Activated effector memory CD4-positive, alpha-beta T cell treated with Interleukin-2 at 50 U/mL for 16 hours (primary cell): ENCODE data around the gene CIB4.

ENCODE experiments used
- DNase-seq: peaks from one replicate; pipeline ENCODE4 v3.0.0-alpha.2; 2020

The CIB4 gene

DNA sequence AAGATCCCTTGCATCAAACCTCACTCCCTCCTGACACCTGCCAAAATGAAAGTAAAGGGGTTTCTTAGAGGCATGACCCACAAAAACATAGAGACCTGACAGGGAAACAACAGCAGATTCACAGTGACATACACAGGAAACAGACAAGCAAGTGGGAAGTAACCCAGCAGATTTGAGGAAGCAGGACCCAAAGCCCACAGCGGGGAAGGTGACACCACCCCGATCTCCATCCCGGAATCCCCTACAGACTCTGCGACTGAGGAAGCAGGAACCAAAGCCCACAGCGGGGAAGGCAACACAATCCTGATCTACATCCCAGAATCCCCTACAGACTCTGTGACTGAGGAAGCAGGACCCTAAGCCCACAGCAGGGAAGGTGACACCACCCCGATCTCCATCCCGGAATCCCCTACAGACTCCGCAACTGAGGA, 21.6 kb downstream of the CIB4 start:
- no peak for DNase-seq

DNA sequence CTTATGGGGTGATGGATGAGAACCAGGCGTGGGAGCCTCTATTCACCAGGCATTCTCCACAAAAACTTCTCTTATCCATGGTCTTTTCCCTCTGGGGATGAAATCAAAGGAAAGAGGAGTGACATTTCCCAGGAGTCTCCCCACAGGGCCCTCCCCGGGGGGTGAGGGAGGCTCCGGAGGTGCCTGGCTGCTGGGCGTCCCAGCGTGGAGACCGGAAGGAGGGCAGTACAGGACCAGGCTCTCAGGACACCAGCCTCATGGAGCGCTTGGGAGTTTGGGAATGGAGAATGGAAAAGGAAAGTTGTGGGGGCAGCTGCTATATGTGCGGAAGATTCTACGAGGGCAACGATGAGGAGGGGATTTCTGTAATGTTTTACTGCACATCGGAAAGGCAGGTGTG, 22.1 kb downstream of the CIB4 start:
- DNase-seq = no peak

DNA sequence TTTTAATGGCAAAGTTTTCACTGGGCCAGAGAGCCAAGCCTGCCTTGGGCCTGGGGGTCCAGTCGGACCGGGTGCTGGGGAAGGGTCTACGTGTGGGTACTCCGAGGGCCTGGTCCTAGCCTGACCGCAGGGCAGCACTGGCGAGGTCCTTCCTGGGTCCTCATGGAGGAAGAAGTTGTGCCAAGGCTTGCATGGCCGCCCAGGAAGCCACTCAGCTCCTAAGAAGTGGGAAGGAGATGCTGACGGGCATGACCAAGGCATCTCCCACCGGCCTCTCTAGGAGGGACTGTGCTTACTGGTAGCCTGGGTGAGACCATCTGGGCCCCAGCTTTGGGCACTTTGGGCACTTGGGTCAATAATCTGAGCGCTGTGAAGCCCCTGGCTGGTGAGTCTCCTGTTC, 22.6 kb downstream of the CIB4 start:
- no peak for DNase-seq

DNA sequence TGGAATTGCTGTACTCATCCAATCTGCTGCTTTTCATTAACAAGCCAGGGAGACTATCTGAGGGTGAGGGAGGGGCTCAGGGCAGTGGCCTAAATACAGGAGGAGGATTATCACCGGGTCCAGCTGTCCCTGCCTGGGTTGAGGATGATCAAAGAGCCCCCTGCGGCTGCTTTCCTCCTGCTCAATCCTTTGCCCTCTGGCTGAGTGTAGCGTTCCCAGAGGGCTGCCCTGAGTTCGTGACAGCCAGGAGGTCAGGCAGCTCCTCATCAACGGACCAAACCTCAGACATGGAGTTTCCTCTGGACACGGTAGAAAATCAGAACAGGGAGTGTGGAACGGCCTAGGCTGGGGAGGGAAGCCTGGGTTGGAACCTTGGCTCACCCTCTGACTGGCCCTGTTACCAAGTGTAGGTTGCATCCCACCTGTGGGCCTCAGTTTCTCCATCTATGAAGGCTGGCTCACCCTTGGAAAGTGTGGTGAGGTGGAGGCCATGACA, 23.5 kb downstream of the CIB4 start:
- DNase-seq = no peak

DNA sequence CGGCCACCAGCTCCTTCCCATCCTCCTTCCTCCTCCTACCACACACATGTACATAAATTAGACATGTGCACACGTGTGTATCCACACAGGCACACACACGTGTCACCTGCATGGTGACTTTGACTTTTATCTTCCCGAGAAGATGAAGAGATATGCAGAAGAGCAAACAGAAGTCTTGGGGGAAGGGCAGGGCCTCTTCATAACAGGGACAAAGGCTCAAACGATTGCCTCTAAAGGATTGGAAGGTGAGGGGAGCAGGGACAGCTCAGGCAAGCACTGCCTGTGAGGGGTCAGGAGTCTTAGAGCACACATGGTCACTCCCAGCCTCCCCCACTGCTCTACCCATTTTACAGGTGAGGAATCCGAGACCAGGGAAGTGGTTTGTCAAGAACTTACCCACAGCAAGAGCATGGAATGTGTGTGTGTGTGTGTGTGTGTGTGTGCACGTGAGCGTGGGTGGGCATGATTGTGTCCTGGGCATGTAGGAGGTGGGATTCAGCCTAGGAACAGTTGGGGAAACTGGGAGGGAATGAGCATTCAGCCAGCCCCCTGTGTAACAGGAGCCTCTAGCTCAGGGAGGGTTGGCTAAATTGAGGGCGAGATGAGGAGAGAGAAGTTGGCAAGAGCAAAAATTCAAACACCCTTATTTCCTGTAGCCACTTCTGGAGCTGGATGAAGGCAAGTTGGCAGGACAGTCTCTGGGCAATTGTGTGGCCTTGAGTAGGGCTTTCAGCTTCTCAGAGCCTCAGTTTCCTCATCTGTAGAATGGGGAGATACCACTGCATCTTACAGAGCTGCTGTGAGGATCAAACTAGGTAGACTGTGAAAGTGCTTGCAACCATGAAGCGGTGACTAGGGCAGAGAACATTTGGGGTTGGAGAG, 24.2 kb downstream of the CIB4 start:
- DNase-seq = no peak

DNA sequence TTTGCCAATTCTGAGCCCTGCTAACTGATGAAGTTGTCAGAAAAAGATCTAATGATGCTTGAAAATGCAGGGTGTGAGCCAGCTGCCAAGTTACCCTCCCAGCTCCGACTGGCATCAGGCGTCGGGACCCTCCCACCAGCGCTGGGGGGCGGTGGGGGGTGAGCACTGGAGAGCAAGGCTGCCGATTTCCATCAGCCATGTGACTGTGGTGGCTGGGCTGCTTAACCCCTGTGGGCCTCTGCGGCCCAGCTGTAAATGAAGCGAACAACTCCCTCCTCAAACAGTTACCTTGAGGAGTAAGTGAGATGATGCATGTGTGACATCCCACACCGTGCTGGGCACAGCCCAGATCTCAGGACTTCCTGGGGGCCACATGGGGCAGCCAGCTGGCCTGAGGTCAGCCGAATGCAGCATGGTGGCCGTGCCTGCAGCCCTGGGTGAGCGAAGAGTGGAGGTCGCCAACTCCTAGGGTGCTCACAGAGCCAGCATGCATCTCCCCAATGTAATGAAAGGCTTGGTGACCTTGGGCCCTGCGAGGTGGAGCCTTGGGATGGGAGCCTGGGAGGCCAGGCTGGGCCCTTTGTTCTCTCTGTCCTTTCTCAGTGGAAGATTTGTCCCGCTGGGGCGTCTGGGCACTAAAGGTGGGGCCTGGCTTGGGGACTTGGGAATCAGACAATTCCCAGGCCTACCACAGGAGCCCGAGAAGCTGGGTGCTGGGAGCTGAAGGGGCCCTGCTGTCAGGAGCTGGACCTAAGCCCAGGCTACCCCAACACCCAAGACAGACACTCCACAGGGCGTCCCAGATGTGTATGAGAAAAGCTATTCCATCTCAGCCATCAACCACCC, 25.1 kb downstream of the CIB4 start:
- no peak for DNase-seq

DNA sequence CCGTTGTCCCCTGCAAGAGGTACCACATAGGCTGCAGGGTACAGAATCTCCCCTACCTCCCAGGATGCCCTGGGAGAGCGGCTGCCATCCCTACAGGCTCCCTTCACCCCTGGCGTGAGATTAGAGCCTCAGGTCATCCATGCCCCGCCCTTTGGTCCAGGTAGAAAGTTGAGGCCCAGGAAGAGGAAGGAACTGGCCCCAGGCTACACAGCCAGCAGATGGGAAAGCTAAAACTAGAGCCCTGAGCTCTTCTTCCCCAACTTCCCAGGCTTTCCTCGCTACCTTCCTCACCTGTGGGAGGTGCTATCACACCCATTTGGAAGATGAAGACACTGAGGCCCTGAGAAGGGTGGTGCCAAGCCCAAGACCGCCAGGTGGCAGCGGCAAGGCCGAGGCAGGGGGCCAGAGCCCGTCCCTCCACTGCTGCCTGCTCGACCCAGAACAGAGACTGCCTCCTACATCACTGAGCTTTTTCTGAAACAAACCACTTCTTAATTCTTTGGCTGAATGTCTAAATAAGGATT, 25.8 kb downstream of the CIB4 start:
- DNase-seq = no peak

DNA sequence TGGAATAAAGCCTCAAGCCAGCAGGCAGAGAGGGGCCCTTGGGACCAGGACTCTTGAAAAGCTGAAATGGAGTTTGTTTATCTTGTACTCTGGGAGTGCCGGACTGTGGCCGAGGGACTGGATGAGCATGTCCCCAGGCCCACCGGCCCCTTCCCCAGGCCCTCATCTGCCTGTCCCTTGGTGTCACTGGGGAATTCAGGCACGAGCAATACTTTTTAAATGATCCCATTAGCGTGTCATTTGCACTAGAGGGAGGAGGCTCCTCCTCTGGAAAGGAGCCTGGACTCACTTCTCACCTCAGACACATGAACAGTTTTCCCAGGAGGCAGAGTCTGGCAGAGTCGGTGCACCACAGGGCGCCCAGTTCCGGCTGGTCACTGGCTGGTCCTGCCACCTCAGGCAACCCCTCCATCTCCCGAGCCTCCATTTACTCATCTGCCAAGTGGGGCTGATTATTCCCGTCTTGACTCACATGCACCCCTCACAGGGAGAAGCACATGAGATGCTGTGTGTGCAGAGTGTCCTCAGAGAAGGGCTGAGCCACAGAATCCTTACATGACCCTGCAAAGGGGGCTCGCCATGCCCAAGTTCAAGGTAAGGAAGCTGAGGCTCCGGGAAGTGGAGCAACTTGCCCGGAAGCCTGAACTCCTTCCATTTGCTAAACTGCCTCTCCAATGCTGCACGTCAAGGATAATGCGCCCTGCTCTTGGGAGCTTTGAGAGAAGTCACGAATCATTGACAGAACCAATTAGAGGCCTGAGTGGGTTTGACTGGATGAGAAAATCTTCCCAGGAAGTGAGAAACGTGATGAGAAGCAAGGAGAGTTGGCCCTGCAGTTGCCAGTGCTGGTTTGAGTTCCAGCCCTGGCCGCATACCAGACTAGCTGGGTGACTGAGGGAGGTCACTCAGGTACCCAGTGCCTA, 26.7 kb downstream of the CIB4 start:
- DNase-seq = no peak

DNA sequence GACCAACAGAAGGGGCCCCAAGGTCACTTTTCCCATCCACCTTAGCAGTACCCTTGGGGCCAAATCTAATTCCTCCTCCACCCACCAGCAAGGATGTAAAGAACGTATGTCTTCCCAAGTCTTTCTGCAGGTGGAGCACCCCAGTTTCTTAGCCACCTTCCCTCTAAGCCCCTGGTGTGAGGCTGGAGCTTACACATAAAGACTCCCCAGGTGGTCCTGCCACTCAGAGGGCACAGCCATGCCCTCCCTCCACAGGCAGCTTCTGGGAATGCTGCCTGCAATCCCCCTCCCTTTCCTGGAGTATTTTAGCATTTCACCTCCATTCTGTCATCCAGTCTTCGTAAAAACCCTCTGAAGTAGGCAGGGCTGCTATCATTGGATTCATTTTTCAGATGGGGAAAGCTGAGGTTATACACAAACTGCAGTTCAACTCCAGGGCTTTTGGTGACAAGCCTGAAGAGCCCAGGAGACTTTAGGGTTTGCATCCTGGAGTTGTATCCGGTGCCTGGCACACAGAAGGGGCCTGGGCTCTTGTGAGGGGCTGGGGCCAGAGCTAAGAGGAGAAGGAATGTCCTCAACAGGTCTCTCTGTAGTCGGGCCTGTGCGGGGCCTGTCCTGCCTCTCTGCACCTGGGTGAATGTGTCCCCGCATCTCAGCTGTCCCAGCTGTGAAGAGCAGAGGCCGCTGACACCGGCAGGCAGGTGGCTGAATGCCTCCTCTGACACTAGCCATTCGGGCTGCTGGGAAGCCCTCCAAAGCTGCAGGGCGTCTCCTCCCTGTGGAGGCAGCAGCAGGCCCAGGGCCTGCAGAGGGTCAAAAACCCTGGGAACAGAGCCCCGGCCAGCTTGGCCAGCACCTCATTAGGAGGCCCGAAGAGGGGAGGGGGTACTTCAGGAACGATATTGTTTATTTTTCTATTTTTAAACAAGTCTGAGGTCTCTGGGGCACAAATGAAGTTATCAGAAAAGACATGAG, 27.6 kb downstream of the CIB4 start:
- no peak for DNase-seq

DNA sequence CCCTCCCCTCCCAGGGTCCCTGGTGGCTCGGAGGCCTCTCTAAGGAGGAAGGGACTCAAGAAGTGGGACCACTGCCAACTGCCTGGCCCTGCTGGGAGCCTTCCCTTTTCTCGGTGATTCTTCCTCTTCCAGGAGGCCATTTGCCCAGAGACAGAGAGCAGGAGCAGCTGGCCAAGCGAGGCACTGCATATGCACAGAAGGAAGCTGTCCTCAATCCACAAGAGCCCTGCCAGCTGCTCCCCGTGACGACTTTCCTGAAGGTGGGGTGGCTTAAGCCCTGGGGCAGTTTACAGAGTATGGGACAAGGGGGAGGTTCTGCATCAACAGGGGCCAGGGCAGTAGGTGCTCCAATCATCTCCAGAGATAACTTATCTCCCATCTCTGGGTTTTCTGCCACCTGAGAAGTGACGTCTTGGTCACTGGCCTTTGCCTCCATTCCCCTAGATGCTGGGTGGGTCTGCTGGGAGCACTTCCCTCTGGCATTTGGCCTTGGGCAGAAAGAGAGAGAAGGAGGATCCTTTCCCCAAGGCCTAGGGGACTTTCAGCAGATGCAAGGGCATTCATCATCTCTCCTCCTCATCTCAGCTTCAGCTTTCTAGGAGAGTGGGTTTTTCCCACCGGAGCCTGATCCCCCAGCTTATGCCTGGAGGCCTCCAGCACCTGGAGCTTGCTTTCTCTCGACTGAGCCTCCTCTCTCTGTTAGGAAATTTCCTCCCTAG, 28.5 kb downstream of the CIB4 start:
- no peak for DNase-seq

DNA sequence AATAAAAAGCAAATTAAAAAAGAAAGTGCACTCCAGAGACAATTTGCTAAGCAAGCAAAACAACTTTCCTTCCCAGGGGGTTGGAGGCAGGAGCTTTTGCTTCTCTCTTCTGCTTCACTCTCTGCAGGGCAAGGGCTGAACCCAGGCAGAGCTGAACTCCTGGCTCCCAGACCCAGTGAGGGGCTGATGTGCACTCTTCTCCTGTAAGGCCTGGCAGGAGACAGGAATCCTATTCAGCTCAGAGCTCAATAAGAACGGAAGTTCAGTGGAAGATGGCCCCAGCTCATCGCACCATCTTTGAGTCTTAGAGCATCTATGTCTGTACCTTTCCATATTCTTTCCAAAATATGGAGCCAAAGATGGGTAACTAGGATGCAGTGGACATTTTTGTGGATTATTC, 29.1 kb downstream of the CIB4 start:
- no peak for DNase-seq

DNA sequence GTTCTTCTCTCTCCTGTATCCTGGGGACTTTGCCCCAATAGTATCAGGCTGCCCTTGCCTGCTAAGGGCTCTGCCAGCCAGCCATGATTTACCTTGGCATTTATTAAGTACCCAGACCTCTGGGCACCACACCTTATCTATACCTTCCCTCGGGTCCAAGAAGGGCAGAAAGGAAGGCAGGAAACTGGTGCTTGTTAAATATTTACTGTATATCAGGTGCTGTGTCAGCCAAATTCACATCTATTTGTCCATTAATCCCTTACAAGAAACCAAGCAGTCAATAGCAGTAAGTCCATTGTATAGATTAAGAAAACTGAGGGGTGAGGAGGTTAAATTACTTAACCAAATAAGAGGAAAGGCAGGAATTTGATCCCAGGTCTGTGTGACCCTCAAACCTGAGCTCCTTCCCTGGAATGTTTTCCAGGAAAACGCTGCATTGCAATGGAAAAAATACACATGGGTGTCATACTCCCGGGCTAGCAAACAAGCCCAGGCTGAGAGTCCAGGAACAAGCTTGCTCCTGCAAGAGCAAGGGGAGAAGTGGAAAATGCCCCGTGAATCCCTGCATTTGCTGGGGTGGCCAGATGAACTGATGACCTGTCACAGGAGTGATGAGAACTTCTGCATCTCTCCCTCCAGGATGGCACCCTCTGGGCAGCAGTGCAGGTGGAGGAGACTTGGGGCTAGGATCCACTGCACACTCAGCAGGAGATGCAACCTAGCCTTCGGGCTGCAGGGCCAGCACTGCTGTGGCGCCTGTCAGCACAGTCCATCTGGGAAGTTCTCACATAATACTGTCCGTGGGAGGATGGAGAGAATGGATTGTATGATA, 30.4 kb downstream of the CIB4 start:
- no peak for DNase-seq

DNA sequence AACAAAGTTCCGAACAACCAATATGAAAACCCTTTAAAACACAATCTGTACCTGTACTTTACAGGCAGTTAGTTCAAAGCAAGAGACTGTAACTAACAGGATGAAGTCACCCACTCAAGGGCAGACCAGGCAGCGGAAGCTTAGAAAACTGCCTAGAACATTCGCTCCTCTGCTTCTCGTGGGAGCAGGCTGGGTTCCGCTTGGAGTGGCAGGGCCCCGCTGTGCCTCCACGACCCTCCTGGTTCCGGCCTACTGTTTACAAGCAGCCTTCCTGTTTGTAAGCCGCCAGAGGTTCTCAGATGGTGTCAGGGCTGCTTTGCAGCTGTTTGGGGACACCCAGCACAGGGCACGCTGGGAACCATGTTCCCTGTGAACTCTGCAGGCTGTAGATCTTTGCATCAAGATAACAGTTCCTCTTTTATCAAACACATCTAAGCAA, 31.3 kb downstream of the CIB4 start:
- DNase-seq = no peak

DNA sequence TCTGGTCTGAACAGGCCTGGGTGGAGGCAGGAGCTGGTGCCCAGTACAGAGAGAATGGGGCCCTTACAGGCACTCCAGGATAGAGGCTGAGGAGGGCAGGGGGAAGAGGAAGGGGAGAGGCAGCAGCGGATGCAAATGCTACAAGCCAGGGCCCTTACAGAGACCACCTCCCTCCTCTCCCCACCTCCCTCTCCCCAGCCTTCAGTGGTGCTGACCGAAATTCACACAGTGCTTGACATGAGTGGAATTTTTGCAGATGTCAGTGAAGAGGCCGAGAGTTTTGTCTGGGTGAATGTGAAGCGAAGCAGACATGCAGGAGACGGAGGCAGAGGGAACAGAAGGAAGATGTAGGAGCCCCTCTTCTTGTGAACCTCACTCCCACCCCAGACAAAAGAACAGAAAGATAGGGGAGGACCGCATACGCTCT, 31.9 kb downstream of the CIB4 start:
- DNase-seq = no peak

DNA sequence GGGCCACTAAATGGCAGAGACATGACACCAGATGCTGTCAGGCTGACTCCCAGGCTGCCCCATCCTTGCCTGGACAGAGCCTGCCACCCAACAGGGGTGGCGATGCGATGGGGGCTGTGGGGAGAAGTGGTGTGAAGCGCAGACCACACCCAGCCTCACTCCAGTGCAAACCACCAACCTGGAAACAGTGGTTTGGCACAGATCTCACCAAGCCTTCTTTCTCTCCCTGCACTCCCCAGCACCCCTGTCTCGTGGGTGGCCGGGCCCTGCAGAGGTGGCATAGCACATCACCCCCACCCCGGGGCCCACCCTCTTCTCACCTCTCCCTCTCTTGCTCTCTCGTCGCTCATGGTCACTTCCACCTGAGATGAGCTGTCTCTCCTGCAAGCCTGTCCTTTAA, 32.6 kb downstream of the CIB4 start:
- DNase-seq = no peak

DNA sequence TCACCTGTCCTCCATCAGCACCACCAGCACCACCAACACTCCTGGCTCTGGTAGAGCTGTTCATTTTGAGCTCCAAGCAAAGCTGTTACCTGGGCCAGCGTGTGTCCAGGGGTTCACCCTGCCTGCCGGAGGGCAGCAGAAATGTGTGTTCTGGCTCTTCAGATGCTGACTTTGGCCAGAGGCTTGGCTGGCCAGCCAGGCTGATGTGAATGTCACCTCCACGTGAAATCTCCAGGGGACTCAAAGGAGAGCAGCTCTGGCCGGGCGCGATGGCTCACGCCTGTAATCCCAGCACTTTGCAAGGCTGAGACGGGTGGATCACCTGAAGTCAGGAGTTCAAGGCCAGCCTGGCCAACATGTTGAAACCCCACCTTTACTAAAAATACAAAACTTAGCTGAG, 33.5 kb downstream of the CIB4 start:
- DNase-seq = no peak

DNA sequence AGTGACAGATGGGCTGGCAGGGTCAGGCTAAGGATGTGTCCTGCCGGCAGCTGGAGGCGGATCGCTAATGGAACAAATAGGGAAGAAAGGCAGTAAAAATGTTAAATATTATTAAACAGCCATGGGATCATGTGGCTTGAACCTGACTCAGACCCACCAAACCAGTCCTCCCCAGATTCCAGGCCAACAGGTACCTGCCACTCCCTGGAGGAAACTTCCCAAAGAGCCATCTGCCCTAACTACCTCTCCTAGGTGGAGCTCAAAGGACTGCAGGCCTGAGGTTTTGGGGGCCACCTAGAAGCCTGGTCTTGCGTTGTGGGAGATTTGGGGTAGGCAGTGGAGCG, 34.3 kb downstream of the CIB4 start:
- DNase-seq = no peak

DNA sequence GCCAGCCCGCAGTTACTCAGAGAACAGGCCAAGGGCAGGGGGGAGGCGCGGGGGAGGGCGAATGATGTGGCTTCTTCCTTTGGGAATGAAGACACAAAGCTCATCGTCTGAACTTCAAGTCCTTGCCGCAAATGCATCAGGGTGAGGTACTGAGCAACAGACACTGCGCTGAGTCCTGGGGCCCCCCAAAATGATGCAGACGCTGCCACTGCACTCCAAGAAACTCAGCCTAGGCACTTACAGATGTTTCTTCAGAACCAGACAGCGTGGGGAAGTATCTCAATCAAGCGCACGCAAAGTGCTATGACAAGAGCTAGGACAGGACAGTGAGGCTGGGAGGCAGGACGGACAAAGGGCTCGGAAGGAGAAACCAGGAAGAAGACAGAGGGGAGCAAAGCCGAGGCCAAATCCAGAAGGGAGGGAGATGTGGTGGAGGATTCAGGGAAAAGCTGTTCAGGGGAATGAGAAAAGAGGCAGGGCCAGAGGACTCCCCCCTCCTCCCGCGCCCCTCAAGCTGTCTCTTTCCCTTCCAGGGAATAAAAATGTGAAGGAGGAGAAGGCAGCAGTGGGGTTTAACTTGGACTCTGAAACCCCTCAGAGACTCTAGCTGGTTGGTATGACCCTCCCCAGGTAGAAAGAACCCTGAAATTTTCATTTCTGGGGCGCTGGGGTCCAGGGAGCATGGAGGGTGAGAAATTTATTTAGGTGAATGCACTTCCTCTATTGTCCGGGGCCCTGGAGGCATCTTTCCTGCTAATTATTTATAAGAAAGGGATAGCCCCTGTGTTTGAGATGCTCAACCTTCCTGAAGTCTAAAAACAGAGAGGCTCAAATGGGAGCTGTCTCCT, 34.9 kb downstream of the CIB4 start:
- no peak for DNase-seq
